HFFc6 (cell line): ENCODE results near the gene CLIP3. TPM values are rescaled to one million over a fixed set of nuclear protein-coding genes. Genes with fewer than 3 reads are reported as not detected.
A peak's percentile ranks its signal among the peaks of the same experiment; 100 is the strongest.

Experiments used
- DNase-seq: peaks from one replicate; pipeline ENCODE4 v3.0.0-alpha.2; 2018
- H3K27ac Mint-ChIP-seq: 2 replicates; pipeline ENCODE4 v1.8.0; 2020; ENCODE audit warnings: mild to moderate bottlenecking, mixed read lengths
- H3K27me3 Mint-ChIP-seq: 2 replicates; pipeline ENCODE4 v1.8.0; 2021; ENCODE audit warnings: mild to moderate bottlenecking, moderate library complexity, mixed read lengths; ENCODE audit not compliant: insufficient read depth
- H3K36me3 Mint-ChIP-seq: 2 replicates; pipeline ENCODE4 v1.8.0; 2021; ENCODE audit warnings: low read depth, mixed read lengths
- H3K4me1 Mint-ChIP-seq: 2 replicates; pipeline ENCODE4 v1.8.0; 2020; ENCODE audit warnings: low read depth, mixed read lengths
- H3K4me3 Mint-ChIP-seq: 2 replicates; pipeline ENCODE4 v1.8.0; 2020; ENCODE audit warnings: mild to moderate bottlenecking, moderate library complexity, mixed read lengths
- H3K9me3 Mint-ChIP-seq: 2 replicates; pipeline ENCODE4 v1.8.0; 2020; ENCODE audit warnings: mild to moderate bottlenecking, mixed read lengths
- long read RNA-seq: library from polyadenylated mRNA; unstranded; transcript quantifications from one replicate; pipeline ENCODE4 v2.0.0, GENCODE V29; 2019
- total RNA-seq, 6 experiments: library from RNA; stranded (reverse); fragmentation: NEBNext Ultra II Directional; extraction: Animal tissue kit (Norgen Biotek cat#: 25700); gene quantifications; 2 replicates in 1 of 6; 3 replicates in 5 of 6; pipeline ENCODE4 v1.2.3, GENCODE V29; 2021
- TF ChIP-seq, protein P1 (sequence below): fragments of 200-600 bp; sonication (generic); IDR thresholded peaks from 2 replicates; pipeline ENCODE4 v1.5.0; 2021; ENCODE audit warnings: antibody characterized with exemption, mild to moderate bottlenecking

Gene CLIP3, protein sequence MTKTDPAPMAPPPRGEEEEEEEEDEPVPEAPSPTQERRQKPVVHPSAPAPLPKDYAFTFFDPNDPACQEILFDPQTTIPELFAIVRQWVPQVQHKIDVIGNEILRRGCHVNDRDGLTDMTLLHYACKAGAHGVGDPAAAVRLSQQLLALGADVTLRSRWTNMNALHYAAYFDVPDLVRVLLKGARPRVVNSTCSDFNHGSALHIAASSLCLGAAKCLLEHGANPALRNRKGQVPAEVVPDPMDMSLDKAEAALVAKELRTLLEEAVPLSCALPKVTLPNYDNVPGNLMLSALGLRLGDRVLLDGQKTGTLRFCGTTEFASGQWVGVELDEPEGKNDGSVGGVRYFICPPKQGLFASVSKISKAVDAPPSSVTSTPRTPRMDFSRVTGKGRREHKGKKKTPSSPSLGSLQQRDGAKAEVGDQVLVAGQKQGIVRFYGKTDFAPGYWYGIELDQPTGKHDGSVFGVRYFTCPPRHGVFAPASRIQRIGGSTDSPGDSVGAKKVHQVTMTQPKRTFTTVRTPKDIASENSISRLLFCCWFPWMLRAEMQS
- 10 to 100 TPM; 62.2 to 93.1 (median 83.9) TPM for total RNA-seq
- long read RNA-seq, partial matches to known transcripts: 3 of 36 reads
- long read RNA-seq, other reads (novel, unspliced or antisense): 32 of 36 reads

DNA sequence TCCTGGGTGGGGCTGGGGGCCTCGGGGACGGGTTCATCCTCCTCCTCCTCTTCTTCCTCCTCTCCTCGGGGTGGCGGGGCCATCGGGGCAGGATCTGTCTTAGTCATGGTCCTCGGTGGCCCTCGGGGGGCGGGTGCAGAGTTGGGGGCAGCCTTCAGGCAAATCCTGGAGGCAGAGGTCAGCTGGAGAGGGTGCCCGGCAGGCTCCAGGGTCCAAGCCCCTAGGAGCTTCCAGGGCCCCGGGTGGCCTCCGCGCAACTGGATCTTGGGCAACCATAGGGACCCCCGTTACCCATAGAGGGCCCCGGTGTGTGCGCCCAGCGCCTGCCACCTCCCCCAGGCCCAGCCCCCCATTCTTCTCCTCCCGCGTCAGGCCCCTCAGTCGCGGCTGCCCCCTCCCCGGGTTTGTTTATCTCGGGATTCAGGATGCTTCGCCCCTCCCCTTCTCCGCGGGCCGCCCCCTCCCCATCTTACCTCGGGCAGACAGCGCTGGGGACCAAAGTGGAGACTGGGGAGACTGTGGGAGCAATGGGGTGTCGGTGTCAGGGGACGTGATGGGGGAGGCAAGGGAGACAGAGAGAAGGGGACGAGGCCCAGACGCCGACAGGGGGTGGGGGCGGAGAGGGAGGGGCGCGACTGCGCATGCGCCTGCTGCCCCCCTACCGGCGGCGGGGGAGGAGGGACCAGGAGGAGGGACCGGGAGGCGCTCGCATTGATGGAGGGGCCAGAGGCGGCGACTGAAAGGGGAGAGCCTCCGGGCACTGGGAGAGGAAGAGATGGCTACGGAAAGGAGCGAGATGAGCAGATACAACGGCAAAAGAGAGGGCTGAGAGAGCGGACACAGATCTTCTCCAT is at the start of gene CLIP3:
CLIP3 (minus strand) TSS at position 623 of the 854 bp plus-strand sequence; CDS start at position 107, 516 bp downstream.
- Mint-ChIP-seq H3K36me3 (peaks cover 19% of the 10 kb centered on the region), H3K9me3 (no peaks in the 10 kb centered on the region), H3K4me3 (peak within 1 kb of the TSS; percentile 88), H3K27ac (peak within 1 kb of the TSS; percentile 69), H3K4me1 (peaks cover 30% of the 10 kb centered on the region), H3K27me3 (no peaks in the 10 kb centered on the region)
- peak; percentile 44 for DNase-seq
- TF ChIP-seq, protein P1, sequence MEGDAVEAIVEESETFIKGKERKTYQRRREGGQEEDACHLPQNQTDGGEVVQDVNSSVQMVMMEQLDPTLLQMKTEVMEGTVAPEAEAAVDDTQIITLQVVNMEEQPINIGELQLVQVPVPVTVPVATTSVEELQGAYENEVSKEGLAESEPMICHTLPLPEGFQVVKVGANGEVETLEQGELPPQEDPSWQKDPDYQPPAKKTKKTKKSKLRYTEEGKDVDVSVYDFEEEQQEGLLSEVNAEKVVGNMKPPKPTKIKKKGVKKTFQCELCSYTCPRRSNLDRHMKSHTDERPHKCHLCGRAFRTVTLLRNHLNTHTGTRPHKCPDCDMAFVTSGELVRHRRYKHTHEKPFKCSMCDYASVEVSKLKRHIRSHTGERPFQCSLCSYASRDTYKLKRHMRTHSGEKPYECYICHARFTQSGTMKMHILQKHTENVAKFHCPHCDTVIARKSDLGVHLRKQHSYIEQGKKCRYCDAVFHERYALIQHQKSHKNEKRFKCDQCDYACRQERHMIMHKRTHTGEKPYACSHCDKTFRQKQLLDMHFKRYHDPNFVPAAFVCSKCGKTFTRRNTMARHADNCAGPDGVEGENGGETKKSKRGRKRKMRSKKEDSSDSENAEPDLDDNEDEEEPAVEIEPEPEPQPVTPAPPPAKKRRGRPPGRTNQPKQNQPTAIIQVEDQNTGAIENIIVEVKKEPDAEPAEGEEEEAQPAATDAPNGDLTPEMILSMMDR: peak; percentile 47

DNA sequence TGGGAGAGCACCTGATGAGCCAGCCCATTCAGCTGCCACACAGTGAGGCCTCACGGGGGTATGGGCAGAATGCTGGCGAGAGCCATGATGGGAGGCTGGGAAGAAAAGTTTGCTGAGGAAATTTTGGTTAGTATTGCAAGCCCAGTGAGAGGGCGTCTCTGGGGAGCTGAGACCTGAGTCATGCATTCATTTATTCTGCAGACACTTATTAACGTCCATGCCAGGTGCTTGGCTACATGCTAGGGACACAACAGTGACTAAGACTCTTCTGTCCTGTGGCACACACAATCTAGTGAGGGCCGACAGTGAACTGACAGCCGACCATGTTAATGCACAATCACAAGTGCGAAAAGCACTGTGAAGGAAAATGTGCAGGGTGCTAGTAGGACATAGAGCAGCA is 49.2 kb upstream of the CLIP3 start:
- Mint-ChIP-seq H3K9me3 (no peaks in the 10 kb centered on the region), H3K4me1 (no peaks in the 10 kb centered on the region), H3K27me3 (no peaks in the 10 kb centered on the region), H3K27ac (no peak overlapping the region), H3K4me3 (no peak overlapping the region), H3K36me3 (peaks cover 51% of the 10 kb centered on the region)
- TF ChIP-seq, protein P1: no peak
- no peak for DNase-seq

DNA sequence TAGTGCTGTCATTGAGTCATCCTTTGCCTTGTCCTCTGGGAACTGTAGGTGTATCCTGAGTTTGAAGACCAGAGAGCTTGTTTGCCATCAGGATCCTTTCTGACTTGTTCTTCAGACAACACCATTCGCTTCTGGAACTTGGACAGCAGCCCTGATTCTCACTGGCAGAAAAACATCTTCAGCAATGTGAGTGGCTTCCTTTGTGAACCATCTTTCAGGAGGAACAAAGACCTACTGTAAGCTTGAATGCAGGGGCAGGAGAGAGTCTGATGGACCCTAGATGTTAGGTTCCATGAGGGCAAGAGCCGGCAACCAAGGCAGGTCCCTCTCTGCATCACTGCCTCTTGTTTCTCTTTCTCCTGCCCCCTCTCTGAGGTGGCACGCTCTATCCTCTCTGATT is 48.7 kb upstream of the CLIP3 start:
- H3K9me3 Mint-ChIP-seq: no peaks in the 10 kb centered on the region
- TF ChIP-seq, protein P1: no peak
- DNase-seq: no peak
- H3K27ac Mint-ChIP-seq: no peak overlapping the region
- no peak overlapping the region for H3K4me3 Mint-ChIP-seq
- no peaks in the 10 kb centered on the region for H3K27me3 Mint-ChIP-seq
- H3K36me3 Mint-ChIP-seq: peaks cover 51% of the 10 kb centered on the region
- no peaks in the 10 kb centered on the region for H3K4me1 Mint-ChIP-seq

DNA sequence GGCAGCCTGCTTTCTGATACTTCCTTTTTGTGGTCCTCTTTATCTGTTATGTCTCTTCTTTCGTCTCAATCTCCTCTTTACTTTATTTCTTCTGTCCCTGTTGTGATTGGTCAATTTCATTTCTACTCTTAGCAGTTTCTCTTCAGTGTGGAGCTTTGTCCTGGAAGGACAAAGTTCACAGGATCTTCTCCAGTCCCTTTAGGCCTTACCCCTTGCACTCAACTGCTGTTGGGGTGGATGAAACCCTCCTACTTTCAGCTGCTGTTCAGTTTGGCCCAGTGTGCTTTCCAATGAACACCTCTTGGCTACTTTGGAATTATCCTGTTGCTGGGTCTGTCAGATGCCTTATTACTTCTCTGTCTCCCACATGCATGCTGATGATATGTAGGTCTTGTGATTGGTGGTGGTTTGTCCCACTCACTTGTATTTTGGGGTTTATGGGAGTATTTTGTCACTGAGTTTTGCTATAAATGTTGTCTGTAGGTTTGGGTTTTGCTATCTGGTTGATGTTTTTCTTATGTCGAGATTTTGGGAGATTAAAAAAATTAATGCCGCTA is 46.8 kb upstream of the CLIP3 start:
- Mint-ChIP-seq H3K27me3 (no peaks in the 10 kb centered on the region), H3K36me3 (peaks cover 49% of the 10 kb centered on the region)

More for the DNA sequence above, 46.8 kb upstream of the CLIP3 start:
- DNase-seq: no peak
- TF ChIP-seq, protein P1: no peak
- no peak overlapping the region for H3K27ac Mint-ChIP-seq
- no peaks in the 10 kb centered on the region for H3K9me3 Mint-ChIP-seq
- H3K4me3 Mint-ChIP-seq: no peak overlapping the region
- no peaks in the 10 kb centered on the region for H3K4me1 Mint-ChIP-seq
